ENCODE results near the gene PIH1D1.

DNA sequence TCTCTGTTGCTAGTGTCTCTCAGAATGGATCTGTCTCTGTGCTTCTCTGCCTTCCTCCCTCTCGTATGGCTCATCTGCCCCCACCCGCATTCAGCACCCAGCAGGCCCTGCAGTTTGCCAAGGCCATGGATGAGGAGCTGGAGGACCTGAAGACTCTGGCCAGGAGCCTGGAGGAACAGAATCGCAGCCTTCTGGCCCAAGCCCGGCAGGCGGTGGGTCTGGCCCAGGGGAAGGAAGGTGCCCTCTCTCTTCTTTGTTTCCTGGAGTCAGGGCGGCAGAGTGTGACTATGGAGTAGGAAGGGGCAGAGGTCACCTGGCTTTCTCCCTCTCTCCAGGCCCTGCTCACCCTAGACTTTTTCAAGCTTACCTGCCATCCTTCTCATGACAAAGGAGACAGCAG lies 52.7 kb downstream of the PIH1D1 start:
- TF ChIP-seq, protein P1, sequence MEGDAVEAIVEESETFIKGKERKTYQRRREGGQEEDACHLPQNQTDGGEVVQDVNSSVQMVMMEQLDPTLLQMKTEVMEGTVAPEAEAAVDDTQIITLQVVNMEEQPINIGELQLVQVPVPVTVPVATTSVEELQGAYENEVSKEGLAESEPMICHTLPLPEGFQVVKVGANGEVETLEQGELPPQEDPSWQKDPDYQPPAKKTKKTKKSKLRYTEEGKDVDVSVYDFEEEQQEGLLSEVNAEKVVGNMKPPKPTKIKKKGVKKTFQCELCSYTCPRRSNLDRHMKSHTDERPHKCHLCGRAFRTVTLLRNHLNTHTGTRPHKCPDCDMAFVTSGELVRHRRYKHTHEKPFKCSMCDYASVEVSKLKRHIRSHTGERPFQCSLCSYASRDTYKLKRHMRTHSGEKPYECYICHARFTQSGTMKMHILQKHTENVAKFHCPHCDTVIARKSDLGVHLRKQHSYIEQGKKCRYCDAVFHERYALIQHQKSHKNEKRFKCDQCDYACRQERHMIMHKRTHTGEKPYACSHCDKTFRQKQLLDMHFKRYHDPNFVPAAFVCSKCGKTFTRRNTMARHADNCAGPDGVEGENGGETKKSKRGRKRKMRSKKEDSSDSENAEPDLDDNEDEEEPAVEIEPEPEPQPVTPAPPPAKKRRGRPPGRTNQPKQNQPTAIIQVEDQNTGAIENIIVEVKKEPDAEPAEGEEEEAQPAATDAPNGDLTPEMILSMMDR (IDR thresholded peaks at IDR 0.05): no peak
- TF ChIP-seq ELF4 (CRISPR knock-in tag; IDR thresholded peaks at IDR 0.05; ENCODE audit: low read depth) (no peak), ZNF232 (CRISPR knock-in tag; IDR thresholded peaks at IDR 0.05) (no peak), MXD4 (CRISPR knock-in tag; IDR thresholded peaks at IDR 0.05; ENCODE audit: borderline replicate concordance) (no peak), ZNF671 (CRISPR knock-in tag; IDR thresholded peaks at IDR 0.05) (no peak), CREM (CRISPR knock-in tag; IDR thresholded peaks at IDR 0.05) (no peak)
